Adrenal gland (tissue), 5 donors: ENCODE results near the gene TSPEAR.

Source experiments
- POLR2A ChIP-seq, 2 donors: fragments of 450-650 bp; IDR thresholded peaks; one replicate each; pipeline ENCODE4 v1.6.1; 2017; ENCODE audit warnings: antibody characterized with exemption in 2 of 2, mild to moderate bottlenecking in 2 of 2, moderate library complexity in 1 of 2
- TF ChIP-seq, protein P1 (sequence below), 6 experiments: fragments of 450-650 bp in 4 of 6; fragments of 200-600 bp in 2 of 6; sonication (generic) in 1 of 6; IDR thresholded peaks; 1 replicate in 5 of 6; 2 replicates in 1 of 6; pipeline versions ENCODE4 v1.5.1 to v1.8.0; 2016 to 2021; ENCODE audit warnings: antibody characterized with exemption in 6 of 6, mild to moderate bottlenecking in 2 of 6, moderate library complexity in 1 of 6
- donor health status: DM: no; HTN: no; CAD: no.

DNA sequence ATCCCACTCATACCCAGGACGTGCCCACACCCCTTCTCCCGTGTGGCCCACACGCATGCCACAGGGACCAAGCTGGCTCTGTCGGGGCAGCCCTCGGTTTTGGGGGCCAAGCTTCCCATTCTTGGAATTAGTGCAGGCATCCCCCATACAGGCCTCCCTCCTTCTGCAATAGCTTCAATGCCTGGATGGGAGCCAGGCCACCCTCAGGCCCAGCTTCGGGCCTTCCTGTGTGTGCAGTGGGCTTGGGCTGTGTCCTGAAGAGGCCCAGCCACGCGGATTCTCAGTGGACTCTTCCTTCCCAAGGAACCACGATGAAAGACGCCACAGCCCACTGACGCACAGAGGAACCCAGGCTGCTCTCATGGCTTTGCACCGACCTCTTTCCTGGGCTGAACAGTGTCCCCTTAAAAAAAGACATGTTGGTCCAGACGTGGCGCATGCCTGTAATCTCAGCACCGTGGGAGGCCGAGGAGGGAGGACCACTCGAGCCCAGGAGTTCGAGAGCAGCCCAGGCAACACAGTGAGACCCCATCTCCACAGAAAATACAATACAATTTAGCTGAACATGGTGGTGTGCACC, 61.8 kb downstream of the TSPEAR start:
- TF ChIP-seq, protein P1, sequence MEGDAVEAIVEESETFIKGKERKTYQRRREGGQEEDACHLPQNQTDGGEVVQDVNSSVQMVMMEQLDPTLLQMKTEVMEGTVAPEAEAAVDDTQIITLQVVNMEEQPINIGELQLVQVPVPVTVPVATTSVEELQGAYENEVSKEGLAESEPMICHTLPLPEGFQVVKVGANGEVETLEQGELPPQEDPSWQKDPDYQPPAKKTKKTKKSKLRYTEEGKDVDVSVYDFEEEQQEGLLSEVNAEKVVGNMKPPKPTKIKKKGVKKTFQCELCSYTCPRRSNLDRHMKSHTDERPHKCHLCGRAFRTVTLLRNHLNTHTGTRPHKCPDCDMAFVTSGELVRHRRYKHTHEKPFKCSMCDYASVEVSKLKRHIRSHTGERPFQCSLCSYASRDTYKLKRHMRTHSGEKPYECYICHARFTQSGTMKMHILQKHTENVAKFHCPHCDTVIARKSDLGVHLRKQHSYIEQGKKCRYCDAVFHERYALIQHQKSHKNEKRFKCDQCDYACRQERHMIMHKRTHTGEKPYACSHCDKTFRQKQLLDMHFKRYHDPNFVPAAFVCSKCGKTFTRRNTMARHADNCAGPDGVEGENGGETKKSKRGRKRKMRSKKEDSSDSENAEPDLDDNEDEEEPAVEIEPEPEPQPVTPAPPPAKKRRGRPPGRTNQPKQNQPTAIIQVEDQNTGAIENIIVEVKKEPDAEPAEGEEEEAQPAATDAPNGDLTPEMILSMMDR (IDR thresholded peaks at IDR 0.05): no peak
- TF ChIP-seq POLR2A (IDR thresholded peaks at IDR 0.05): no peak
